Tibial nerve (tissue), 4 donors: ENCODE data around the gene COL10A1. TPM values are rescaled to one million over a fixed set of nuclear protein-coding genes. Genes with fewer than 3 reads are reported as not detected.

Experiments
- DNase-seq, 2 donors: peaks; one replicate each; pipeline ENCODE4 v3.0.0-alpha.2; 2019; ENCODE audit warnings: low spot score in 2 of 2
- H3K27ac ChIP-seq, 4 donors: fragments of 200-600 bp; sonication (generic) in 3 of 4; one replicate each; pipeline ENCODE4 v1.5.1; 2017 to 2019; ENCODE audit warnings: mild to moderate bottlenecking in 1 of 4
- H3K27me3 ChIP-seq, 2 donors: fragments of 200-600 bp; sonication (generic) in 1 of 2; one replicate each; pipeline versions ENCODE4 v1.5.1 to v1.6.0; 2017 to 2019
- H3K36me3 ChIP-seq, 3 donors: fragments of 200-600 bp; sonication (generic); one replicate each; pipeline ENCODE4 v1.5.1; 2018 to 2019
- H3K4me1 ChIP-seq, 4 donors: fragments of 200-600 bp; sonication (generic) in 3 of 4; one replicate each; pipeline ENCODE4 v1.5.1; 2017 to 2019
- H3K4me3 ChIP-seq, 4 donors: fragments of 200-600 bp; sonication (generic) in 3 of 4; one replicate each; pipeline ENCODE4 v1.5.1; 2017 to 2019; ENCODE audit warnings: mild to moderate bottlenecking in 1 of 4, moderate library complexity in 1 of 4
- H3K9me3 ChIP-seq, 4 donors: fragments of 200-600 bp; sonication (generic) in 3 of 4; one replicate each; pipeline ENCODE4 v1.5.1; 2017 to 2019
- CTCF ChIP-seq, 5 experiments: fragments of 200-600 bp in 3 of 5; fragments of 450-650 bp in 2 of 5; sonication (generic) in 3 of 5; IDR thresholded peaks; one replicate each; pipeline ENCODE4 v1.5.1; 2016 to 2019; ENCODE audit warnings: antibody characterized with exemption in 5 of 5, mild to moderate bottlenecking in 3 of 5, moderate library complexity in 2 of 5
- EP300 ChIP-seq, 2 donors: sonication (generic); formaldehyde crosslinking; IDR thresholded peaks; one replicate each; pipeline ENCODE4 v1.6.1; 2017; ENCODE audit warnings: antibody characterized with exemption in 2 of 2, mild to moderate bottlenecking in 1 of 2
- POLR2A ChIP-seq, 2 donors: fragments of 450-650 bp; IDR thresholded peaks; one replicate each; pipeline ENCODE4 v1.6.1; 2017; ENCODE audit warnings: antibody characterized with exemption in 2 of 2, mild to moderate bottlenecking in 2 of 2, moderate library complexity in 2 of 2
- WGBS, 2 donors: methylation state at CpG; one replicate each; pipeline ENCODE4 v1.1.5; 2018; 5-methylcytosine and 5-hydroxymethylcytosine counted together
- total RNA-seq, 4 donors: library from RNA; depleted of rRNA; stranded (reverse); fragments of >200 nt; gene quantifications; one replicate each; pipeline ENCODE4 v1.1.0, GENCODE V29; 2016

COL10A1 gene
- total RNA-seq, 4 donors from 2014 or later: 0.22 to 0.42 TPM; not detected in 2

GRCh38 chr6:116113386-116113785 lies 12.5 kb downstream of the COL10A1 start:
- WGBS, 2 donors: 75 to 96% methylated on average over 2 of the region's 2 CpGs
- DNase-seq: no peak
- peaks cover 0 to 70% (median 2%) of the 10 kb centered on the region in 3 donors for H3K36me3 ChIP-seq

GRCh38 chr6:116111552-116112528 lies 14.1 kb downstream of the COL10A1 start:
- no peak overlapping the region for H3K27ac ChIP-seq
- H3K4me1 ChIP-seq: peaks cover 0 to 2% (median 0%) of the 10 kb centered on the region in 4 donors
- peaks cover 0 to 66% (median 2%) of the 10 kb centered on the region in 3 donors for H3K36me3 ChIP-seq
- no peak for TF ChIP-seq POLR2A (IDR thresholded peaks at IDR 0.05)
- TF ChIP-seq CTCF (IDR thresholded peaks at IDR 0.05): peak in 2 of 5 experiments; percentile 14 to 21
- TF ChIP-seq EP300 (IDR thresholded peaks at IDR 0.05): no peak
- WGBS, 2 donors: 73 to 78% methylated on average over 5 of the region's 5 CpGs
- H3K4me3 ChIP-seq: no peak overlapping the region
- no peaks in the 10 kb centered on the region for H3K9me3 ChIP-seq
- peak in 1 of 2 donors; percentile 16 for DNase-seq
- H3K27me3 ChIP-seq: no peaks in the 10 kb centered on the region

More at GRCh38 chr6:116113386-116113785, 12.5 kb downstream of the COL10A1 start:
- Histone ChIP-seq H3K27ac (no peak overlapping the region), H3K4me3 (no peak overlapping the region), H3K9me3 (no peaks in the 10 kb centered on the region), H3K4me1 (no peaks in the 10 kb centered on the region), H3K27me3 (no peaks in the 10 kb centered on the region)
- TF ChIP-seq EP300 (IDR thresholded peaks at IDR 0.05) (no peak), POLR2A (IDR thresholded peaks at IDR 0.05) (no peak), CTCF (IDR thresholded peaks at IDR 0.05) (no peak)

GRCh38 chr6:116108836-116109235 lies 17.1 kb downstream of the COL10A1 start:
- Histone ChIP-seq H3K27me3 (no peaks in the 10 kb centered on the region), H3K36me3 (peaks cover 0 to 52% (median 2%) of the 10 kb centered on the region in 3 donors), H3K4me3 (no peak overlapping the region), H3K4me1 (peaks cover 0 to 13% (median 0%) of the 10 kb centered on the region in 4 donors), H3K9me3 (no peaks in the 10 kb centered on the region), H3K27ac (no peak overlapping the region)
- 35 to 68% methylated on average over 1 of the region's 1 CpG for WGBS, 2 donors
- DNase-seq: no peak
- TF ChIP-seq EP300 (IDR thresholded peaks at IDR 0.05): no peak
- no peak for TF ChIP-seq POLR2A (IDR thresholded peaks at IDR 0.05)
- TF ChIP-seq CTCF (IDR thresholded peaks at IDR 0.05): no peak

GRCh38 chr6:116106146-116106545 lies 19.8 kb downstream of the COL10A1 start:
- Histone ChIP-seq H3K4me1 (peaks cover 0 to 34% (median 10%) of the 10 kb centered on the region in 4 donors), H3K27ac (peak overlapping the region in 1 of 4 donors; percentile 36), H3K27me3 (no peaks in the 10 kb centered on the region), H3K4me3 (no peak overlapping the region), H3K9me3 (no peaks in the 10 kb centered on the region), H3K36me3 (peaks cover 0 to 28% (median 2%) of the 10 kb centered on the region in 3 donors)
- WGBS, 2 donors: 3 to 4% methylated on average over 1 of the region's 1 CpG
- no peak for DNase-seq
- no peak for TF ChIP-seq CTCF (IDR thresholded peaks at IDR 0.05)
- no peak for TF ChIP-seq EP300 (IDR thresholded peaks at IDR 0.05)
- TF ChIP-seq POLR2A (IDR thresholded peaks at IDR 0.05): no peak

- Histone ChIP-seq H3K9me3 (no peaks in the 10 kb centered on the region), H3K27me3 (no peaks in the 10 kb centered on the region), H3K4me3 (no peak overlapping the region), H3K36me3 (peaks cover 0 to 19% (median 2%) of the 10 kb centered on the region in 3 donors), H3K27ac (no peak overlapping the region), H3K4me1 (peaks cover 0 to 35% (median 10%) of the 10 kb centered on the region in 4 donors)
- WGBS, 2 donors: 93 to 94% methylated on average over 3 of the region's 3 CpGs
- no peak for DNase-seq
- no peak for TF ChIP-seq CTCF (IDR thresholded peaks at IDR 0.05)
These were observed 20.7 kb downstream of the COL10A1 start for GRCh38 chr6:116105247-116105646.
